GM23248 (cell line): Measurements from ENCODE around the gene MGAM2. TPM values are rescaled to one million over a fixed set of nuclear protein-coding genes. Genes with fewer than 3 reads are reported as not detected.
"Not testable (repeated sequence)": the region's sequence is repeated elsewhere in the genome, so short reads cannot be mapped to it uniquely, and the experiment has no call there.

ENCODE experiments used
- DNase-seq: peaks from one replicate; pipeline ENCODE4 v3.0.0-alpha.2; 2015
- H2AFZ ChIP-seq: fragments of 200-600 bp; sonication (generic); 2 replicates; pipeline ENCODE4 v1.6.1; 2016; ENCODE audit warnings: antibody characterized with exemption
- H3F3A ChIP-seq: fragments of 200-600 bp; sonication (generic); 2 replicates; pipeline ENCODE4 v1.6.1; 2016; ENCODE audit warnings: mild to moderate bottlenecking, antibody characterized with exemption, mixed run types; ENCODE audit not compliant: insufficient read depth
- H3K27ac ChIP-seq: fragments of 200-600 bp; sonication (generic); 2 replicates; pipeline ENCODE4 v1.5.1; 2016; ENCODE audit warnings: mild to moderate bottlenecking
- H3K27me3 ChIP-seq: fragments of 200-600 bp; sonication (generic); replicated peaks from 2 replicates; pipeline ENCODE4 v1.6.1; 2016; ENCODE audit warnings: mild to moderate bottlenecking; ENCODE audit not compliant: insufficient read depth
- H3K36me3 ChIP-seq: fragments of 200-600 bp; sonication (generic); 2 replicates; pipeline ENCODE4 v1.6.1; 2016; ENCODE audit warnings: low read depth, mild to moderate bottlenecking
- H3K4me1 ChIP-seq: fragments of 200-600 bp; sonication (generic); 2 replicates; pipeline ENCODE4 v1.6.1; 2016; ENCODE audit warnings: mild to moderate bottlenecking; ENCODE audit not compliant: insufficient read depth
- H3K4me2 ChIP-seq: fragments of 200-600 bp; sonication (generic); one replicate; pipeline ENCODE4 v1.6.1; 2016; ENCODE audit warnings: mild to moderate bottlenecking; ENCODE audit not compliant: unreplicated experiment
- H3K4me3 ChIP-seq: fragments of 200-600 bp; sonication (generic); 2 replicates; pipeline ENCODE4 v1.5.1; 2016; ENCODE audit warnings: mild to moderate bottlenecking
- H3K79me2 ChIP-seq: fragments of 200-600 bp; sonication (generic); 2 replicates; pipeline ENCODE4 v1.6.1; 2016; ENCODE audit warnings: mild to moderate bottlenecking; ENCODE audit not compliant: insufficient read depth
- H3K9ac ChIP-seq: fragments of 200-600 bp; sonication (generic); 2 replicates; pipeline ENCODE4 v1.6.1; 2016; ENCODE audit warnings: mild to moderate bottlenecking
- H3K9me2 ChIP-seq: fragments of 200-600 bp; sonication (generic); 2 replicates; pipeline ENCODE4 v1.6.1; 2016; ENCODE audit warnings: mixed run types, mild to moderate bottlenecking, moderate library complexity; ENCODE audit not compliant: insufficient read depth
- H3K9me3 ChIP-seq: fragments of 200-600 bp; sonication (generic); one replicate; pipeline ENCODE4 v1.6.1; 2017; ENCODE audit warnings: low read depth
- H4K20me1 ChIP-seq: fragments of 200-600 bp; sonication (generic); 2 replicates; pipeline ENCODE4 v1.6.0; 2016; ENCODE audit not compliant: insufficient read depth
- EZH2 ChIP-seq: fragments of 200-600 bp; sonication (generic); IDR thresholded peaks from 2 replicates; pipeline ENCODE4 v1.6.1; 2018; ENCODE audit warnings: antibody characterized with exemption, mild to moderate bottlenecking; ENCODE audit not compliant: insufficient read depth, poor library complexity, severe bottlenecking
- EZH2phosphoT487 ChIP-seq: fragments of 200-600 bp; sonication (generic); IDR thresholded peaks from 2 replicates; pipeline ENCODE4 v1.6.1; 2018; ENCODE audit warnings: antibody characterized with exemption, moderate library complexity, mild to moderate bottlenecking, low read depth; ENCODE audit not compliant: insufficient read depth
- WGBS, 2 experiments: methylation state at CpG; one replicate each; pipeline ENCODE4 v1.1.6; 2015 to 2017; ENCODE audit warnings: low lambda C conversion rate in 2 of 2, low coverage in 1 of 2; ENCODE audit errors: missing lambda C conversion rate in 2 of 2; 5-methylcytosine and 5-hydroxymethylcytosine counted together
- in situ Hi-C: fragments of 300-500 bp; cut with MboI; formaldehyde crosslinking; loops from 2 replicates; pipeline ENCODE4 v1.15.0; 2020
- polyA plus RNA-seq: library from polyadenylated mRNA; unstranded; fragments of >200 nt; fragmentation: Nextera tagmentation; extraction: Ambion mirVana; gene quantifications from 2 replicates; pipeline ENCODE4 v1.2.1, GENCODE V29; 2016
- total RNA-seq: library from RNA; depleted of rRNA; stranded (reverse); fragments of >200 nt; shearing (Covaris generic); gene quantifications from 2 replicates; pipeline ENCODE4 v1.2.3, GENCODE V29; 2014

Gene MGAM2
- total and polyA plus RNA-seq, 2 experiments from 2014 or later: not detected

- in situ Hi-C loops: no loop called here
- H3K9me3 ChIP-seq: no peaks in the 10 kb centered on the region
- H3K27ac ChIP-seq: no peak overlapping the region
- no peaks in the 10 kb centered on the region for H4K20me1 ChIP-seq
- H2AFZ ChIP-seq: no peak overlapping the region
- H3K9ac ChIP-seq: no peak overlapping the region
- WGBS, 2 experiments: 28 to 35% methylated on average over 6 of the region's 6 CpGs
- H3K4me3 ChIP-seq: no peak overlapping the region
- H3K36me3 ChIP-seq: no peaks in the 10 kb centered on the region
- DNase-seq: peak; percentile 46
- no peaks in the 10 kb centered on the region for H3K9me2 ChIP-seq
- H3K4me1 ChIP-seq: no peaks in the 10 kb centered on the region
- no peaks in the 10 kb centered on the region for H3K79me2 ChIP-seq
- no peak for TF ChIP-seq EZH2
- no peak for TF ChIP-seq EZH2phosphoT487
- H3K4me2 ChIP-seq: no peak overlapping the region
- no peaks in the 10 kb centered on the region for H3F3A ChIP-seq
- no peaks in the 10 kb centered on the region for H3K27me3 ChIP-seq
These were observed 16.7 kb upstream of the MGAM2 start for GRCh38 chr7:142094861-142095260.

GRCh38 chr7:142097571-142097970 is 13.9 kb upstream of the MGAM2 start:
- WGBS, 2 experiments: 42 to 55% methylated on average over 5 of the region's 5 CpGs
- no peak overlapping the region for H2AFZ ChIP-seq
- in situ Hi-C loops: no loop called here

GRCh38 chr7:142098004-142098403 is 13.5 kb upstream of the MGAM2 start:
- 25 to 31% methylated on average over 2 of the region's 2 CpGs for WGBS, 2 experiments
- in situ Hi-C loops: no loop called here

More at GRCh38 chr7:142097571-142097970, 13.9 kb upstream of the MGAM2 start:
- no peak overlapping the region for H3K4me3 ChIP-seq
- no peaks in the 10 kb centered on the region for H3F3A ChIP-seq
- no peaks in the 10 kb centered on the region for H4K20me1 ChIP-seq
- H3K9me3 ChIP-seq: no peaks in the 10 kb centered on the region
- no peaks in the 10 kb centered on the region for H3K79me2 ChIP-seq
- no peak overlapping the region for H3K27ac ChIP-seq
- H3K9ac ChIP-seq: no peak overlapping the region
- no peak overlapping the region for H3K4me2 ChIP-seq
- no peaks in the 10 kb centered on the region for H3K4me1 ChIP-seq
- no peaks in the 10 kb centered on the region for H3K27me3 ChIP-seq
- DNase-seq: no peak
- no peaks in the 10 kb centered on the region; the same call in 1 of the 2 replicates for H3K9me2 ChIP-seq
- TF ChIP-seq EZH2phosphoT487 (no peak), EZH2 (no peak)
- no peaks in the 10 kb centered on the region for H3K36me3 ChIP-seq

GRCh38 chr7:142099347-142099746 is 12.2 kb upstream of the MGAM2 start:
- H3F3A ChIP-seq, H3K36me3 ChIP-seq, H2AFZ ChIP-seq, in situ Hi-C loops, H3K4me1 ChIP-seq, H3K27me3 ChIP-seq, H3K9me3 ChIP-seq, H4K20me1 ChIP-seq, H3K9ac ChIP-seq, H3K4me3 ChIP-seq, H3K27ac ChIP-seq, H3K79me2 ChIP-seq, DNase-seq, H3K9me2 ChIP-seq, H3K4me2 ChIP-seq: not testable (repeated sequence)
- WGBS, 2 experiments: 0% methylated on average over 1 of the region's 1 CpG

More at GRCh38 chr7:142098004-142098403, 13.5 kb upstream of the MGAM2 start:
- no peak for DNase-seq
- Histone ChIP-seq H3K27me3 (no peaks in the 10 kb centered on the region), H3K79me2 (no peaks in the 10 kb centered on the region), H3K27ac (no peak overlapping the region), H3K36me3 (no peaks in the 10 kb centered on the region), H4K20me1 (no peaks in the 10 kb centered on the region), H3K4me3 (no peak overlapping the region), H3K9me2 (no peaks in the 10 kb centered on the region; the same call in 1 of the 2 replicates), H3K4me1 (no peaks in the 10 kb centered on the region), H3K9me3 (no peaks in the 10 kb centered on the region), H3K4me2 (no peak overlapping the region), H3F3A (no peaks in the 10 kb centered on the region), H2AFZ (no peak overlapping the region), H3K9ac (no peak overlapping the region)
- TF ChIP-seq EZH2 (no peak), EZH2phosphoT487 (no peak)

GRCh38 chr7:142100634-142101033 is 10.9 kb upstream of the MGAM2 start:
- no peaks in the 10 kb centered on the region; the same call in 1 of the 2 replicates for H3K4me1 ChIP-seq
- H3K27me3 ChIP-seq: no peaks in the 10 kb centered on the region
- no peaks in the 10 kb centered on the region for H3F3A ChIP-seq
- H3K79me2 ChIP-seq: no peaks in the 10 kb centered on the region
- no peak overlapping the region for H3K4me3 ChIP-seq
- no peaks in the 10 kb centered on the region for H4K20me1 ChIP-seq
- H3K9ac ChIP-seq: no peak overlapping the region
- H3K27ac ChIP-seq: no peak overlapping the region
- no peaks in the 10 kb centered on the region; the same call in 1 of the 2 replicates for H3K9me2 ChIP-seq
- H3K36me3 ChIP-seq: no peaks in the 10 kb centered on the region
- no peaks in the 10 kb centered on the region for H3K9me3 ChIP-seq
- TF ChIP-seq EZH2phosphoT487 (no peak), EZH2 (no peak)
- DNase-seq: no peak
- 18 to 20% methylated on average over 1 of the region's 1 CpG for WGBS, 2 experiments
- no peak overlapping the region for H2AFZ ChIP-seq
- H3K4me2 ChIP-seq: no peak overlapping the region
- in situ Hi-C loops: no loop called here

GRCh38 chr7:142101794-142102193 is 9.7 kb upstream of the MGAM2 start:
- H3K27ac ChIP-seq, H2AFZ ChIP-seq, H3F3A ChIP-seq, H3K36me3 ChIP-seq, H4K20me1 ChIP-seq, H3K9ac ChIP-seq, in situ Hi-C loops, H3K4me3 ChIP-seq, H3K9me3 ChIP-seq, H3K4me1 ChIP-seq, H3K4me2 ChIP-seq, H3K79me2 ChIP-seq, H3K27me3 ChIP-seq, DNase-seq, H3K9me2 ChIP-seq: not testable (repeated sequence)
- WGBS, 2 experiments: 41 to 50% methylated on average over 6 of the region's 6 CpGs
